ENCODE results near the gene ASCC2.

ASCC2 gene

DNA sequence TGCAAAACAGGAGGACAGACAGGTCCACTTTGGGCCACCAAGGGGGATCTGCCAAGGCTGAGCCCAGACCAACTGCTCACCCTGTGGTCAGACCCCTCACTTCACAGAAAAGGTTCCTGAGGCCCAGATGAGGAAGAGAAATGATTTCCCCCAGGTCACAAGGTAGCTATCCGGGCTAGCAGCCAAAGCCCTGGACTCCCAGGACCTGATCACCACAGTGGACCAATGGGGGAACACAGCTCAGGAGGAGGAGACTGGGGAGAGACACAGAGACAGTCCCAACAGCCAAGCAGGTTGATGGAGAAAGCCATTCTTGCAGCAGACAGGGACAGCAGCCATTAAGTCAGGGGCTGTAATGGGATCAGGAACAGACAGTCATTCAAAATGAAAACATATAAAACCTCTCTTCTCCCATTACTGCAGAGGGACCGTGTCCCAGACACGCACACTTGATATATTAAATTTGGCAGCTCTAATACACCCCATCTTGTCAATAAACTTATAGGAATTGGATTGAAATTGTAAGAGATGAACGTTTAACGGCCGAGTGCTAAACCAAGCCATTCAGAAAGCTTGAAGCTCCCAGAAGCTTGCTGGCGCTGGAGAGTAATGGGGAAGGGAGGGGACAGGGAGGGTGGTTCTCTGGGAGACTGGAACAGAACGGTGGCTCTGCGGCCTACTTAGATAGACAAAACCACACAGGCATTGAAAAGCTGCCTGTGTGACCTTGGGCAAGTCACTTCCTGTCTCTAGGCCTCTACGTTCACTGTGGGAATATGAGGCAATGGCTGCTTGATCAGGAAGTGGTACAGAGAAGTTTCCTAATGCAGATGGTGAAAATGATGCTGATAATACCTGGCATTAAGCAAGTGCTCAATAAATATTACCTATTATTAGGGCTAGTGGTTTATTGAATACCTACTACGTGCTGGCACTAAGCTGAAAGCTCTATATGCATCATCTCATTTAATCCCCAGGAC lies 87.2 kb downstream of the ASCC2 start:
- DNase-seq: no peak

DNA sequence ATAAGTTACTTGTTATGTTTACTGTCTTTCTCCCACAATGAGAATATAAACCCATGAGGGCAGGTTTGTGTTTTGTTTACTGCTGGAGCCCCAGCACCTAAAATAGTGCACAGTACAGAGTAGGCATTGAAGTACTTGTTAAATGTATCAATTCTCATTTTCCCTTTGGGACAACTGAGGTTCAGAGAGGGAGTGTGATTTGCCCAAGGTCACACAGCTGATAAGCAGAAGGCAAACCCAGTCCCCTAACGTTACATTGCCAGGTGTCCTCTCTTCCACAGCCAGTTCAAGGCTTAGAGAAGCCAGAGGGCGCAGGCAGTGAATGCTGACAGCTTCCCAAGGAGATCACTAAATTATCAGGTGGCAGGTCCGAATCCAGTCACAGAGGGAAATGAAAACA lies 88.0 kb downstream of the ASCC2 start:
- DNase-seq: no peak

DNA sequence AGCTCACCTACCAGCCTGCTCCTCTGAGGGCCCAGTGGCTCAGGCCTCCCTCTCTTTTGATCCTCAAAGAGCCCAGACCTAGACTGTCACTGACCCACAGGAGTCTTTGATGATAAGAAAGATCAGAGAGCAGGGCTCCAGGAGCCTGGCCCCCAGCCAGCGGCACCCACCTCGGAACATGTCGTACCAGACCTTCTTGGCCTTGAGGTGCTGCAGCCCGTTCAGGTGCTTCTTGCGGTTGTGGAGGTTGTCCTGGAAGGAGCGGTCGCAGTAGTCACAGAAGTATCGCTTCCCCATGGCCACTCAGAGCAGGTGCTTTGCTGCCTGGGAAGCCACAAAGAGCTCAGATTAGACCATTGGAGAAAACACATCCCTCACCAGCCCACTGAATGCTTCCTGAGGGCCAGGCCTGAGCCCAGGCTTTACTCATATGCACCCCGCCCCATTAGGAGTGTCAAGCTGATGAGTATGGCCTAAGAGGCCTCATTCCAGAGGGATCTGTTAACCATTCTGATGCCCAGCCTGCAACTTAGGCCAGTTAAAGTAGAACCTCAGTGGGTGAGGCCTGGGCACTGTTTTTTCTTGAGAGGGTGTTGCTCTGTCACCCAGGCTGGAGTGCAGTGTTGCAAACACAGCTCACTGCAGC lies 89.7 kb downstream of the ASCC2 start:
- no peak for DNase-seq

DNA sequence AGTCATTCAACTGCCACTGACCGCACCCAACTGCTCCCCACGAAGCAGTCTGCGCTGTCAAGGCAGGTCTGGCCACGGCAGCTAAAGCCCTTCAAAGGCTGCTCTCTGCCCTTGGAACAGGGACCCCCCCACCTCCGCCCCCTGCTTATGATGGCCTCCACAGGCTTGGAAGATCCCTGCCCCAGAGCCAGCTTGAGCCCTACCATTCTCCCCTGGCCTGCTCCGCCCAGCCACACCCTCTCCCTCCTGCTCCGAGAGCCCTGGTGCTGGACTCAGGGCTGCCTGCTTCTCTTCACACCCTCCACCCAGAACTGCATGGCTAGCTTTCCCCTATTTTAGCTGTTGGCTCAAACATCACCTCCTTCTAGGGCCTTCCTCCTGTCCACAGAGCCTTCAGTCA lies 90.2 kb downstream of the ASCC2 start:
- DNase-seq: no peak

DNA sequence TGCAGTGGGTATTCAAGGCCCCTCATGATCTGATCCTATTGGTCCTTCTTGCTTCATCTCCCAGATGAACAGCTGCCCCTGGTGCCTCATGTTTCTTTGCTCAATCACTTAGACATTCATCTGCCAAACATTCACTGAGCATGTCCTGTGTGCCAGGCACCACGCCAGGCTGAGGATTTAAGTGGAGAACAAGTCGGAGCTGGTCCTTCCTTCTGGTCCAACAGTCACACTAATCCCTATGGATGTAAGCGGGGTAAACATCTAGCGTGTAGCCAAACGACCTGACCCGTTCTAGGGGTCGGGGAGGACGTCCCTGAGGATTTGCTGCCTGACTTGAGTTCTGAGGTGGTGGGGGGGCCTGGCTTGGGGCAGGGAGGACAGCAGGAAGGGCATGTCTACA lies 93.2 kb downstream of the ASCC2 start:
- peak; percentile 47 for DNase-seq

DNA sequence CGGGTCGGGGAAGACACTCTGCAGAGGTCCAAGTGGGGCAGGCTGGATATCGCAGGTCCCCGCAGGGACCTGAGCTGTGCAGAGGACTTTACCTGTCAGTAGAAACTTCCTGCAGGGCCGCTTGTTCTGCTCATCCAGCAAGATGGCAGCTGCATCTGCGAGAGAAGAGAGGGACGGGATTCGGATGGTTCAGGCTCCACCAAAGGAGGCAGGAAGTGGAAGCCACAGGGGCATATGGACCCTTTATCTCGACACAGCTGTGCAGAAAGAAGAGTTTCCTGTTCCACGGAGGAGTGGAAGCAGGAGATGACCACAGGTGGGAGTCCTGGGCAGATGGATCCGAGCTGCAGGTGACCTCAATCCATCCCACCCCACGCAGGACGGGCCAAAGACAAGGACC lies 95.7 kb downstream of the ASCC2 start:
- no peak for DNase-seq

DNA sequence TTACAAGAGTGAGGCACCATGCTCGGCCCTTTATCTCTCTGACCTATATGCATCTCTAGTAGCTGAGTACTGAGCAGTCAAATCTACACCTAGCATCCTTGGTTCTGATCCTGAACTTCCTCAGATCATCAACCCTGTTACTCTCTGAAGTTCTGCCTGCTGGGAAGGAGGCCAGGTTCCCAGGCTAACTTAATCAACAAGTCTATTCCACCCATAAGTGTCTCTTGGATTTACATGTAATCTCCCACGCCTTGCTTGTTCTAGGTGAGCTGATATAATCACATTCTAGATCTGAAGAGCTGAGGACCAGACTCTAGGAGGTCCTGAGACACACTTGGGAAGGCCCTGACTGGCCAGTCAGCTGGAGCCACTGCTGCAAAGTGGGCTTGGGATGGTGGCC lies 96.1 kb downstream of the ASCC2 start:
- DNase-seq: no peak

DNA sequence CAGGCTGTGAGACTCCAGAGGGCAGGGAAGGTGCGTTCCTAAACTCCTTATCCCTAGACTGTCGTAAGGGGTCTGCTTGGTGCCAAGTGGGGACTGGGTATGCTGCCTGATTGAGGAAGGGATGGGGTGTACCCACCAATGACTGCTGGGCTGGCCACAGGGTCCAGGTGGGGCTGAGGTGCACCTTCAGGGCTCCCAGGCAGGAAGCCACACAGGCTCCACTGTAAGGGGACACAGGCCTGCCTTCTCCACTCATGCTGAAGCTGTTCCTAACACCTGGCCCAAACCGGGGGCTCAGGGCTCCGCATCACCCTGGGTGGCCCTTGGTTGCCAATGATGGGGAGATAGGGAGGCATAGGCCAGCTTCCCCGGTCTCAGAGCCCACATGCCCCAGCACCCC lies 97.9 kb downstream of the ASCC2 start:
- no peak for DNase-seq

DNA sequence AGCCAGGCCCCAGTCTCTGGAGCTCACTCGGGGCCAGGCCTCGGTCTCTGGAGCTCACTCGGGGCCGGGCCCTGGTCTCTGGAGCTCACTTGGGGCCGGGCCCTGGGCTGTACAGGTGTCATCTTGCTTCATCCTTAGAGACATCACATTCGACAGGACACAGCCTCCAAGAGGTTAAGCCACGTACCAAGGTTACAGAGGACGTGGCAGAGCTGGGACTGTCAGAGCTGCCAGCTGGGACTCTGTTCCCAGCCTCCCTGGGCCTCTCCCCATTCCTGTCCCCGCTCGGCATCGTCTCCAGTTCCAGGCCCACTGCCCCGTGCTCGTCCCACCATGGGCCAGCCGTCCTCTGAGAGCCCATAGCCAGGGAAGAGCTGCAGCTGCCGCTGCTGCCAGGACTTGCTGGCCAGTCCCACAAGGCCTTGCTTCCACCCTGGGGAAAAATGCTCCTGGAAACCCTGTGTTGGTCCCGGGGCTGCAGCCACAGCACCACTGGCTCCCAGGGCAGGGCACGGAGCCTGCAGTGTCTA lies 98.7 kb downstream of the ASCC2 start:
- DNase-seq: no peak
